Choroid plexus epithelial cell (primary cell): ENCODE results near the gene ARMC9.

Source experiments
- DNase-seq: peaks from one replicate; pipeline ENCODE4 v3.0.0-alpha.2; 2010; ENCODE audit warnings: low read depth
- H3K4me3 ChIP-seq: 2 replicates; pipeline ENCODE4 v1.5.1; 2011; ENCODE audit warnings: low read depth, mild to moderate bottlenecking, control low read depth, low read length, moderate library complexity
- CTCF ChIP-seq: conservative IDR thresholded peaks from 2 replicates; pipeline ENCODE4 v1.5.1; 2011; ENCODE audit warnings: low read depth, mild to moderate bottlenecking, control low read depth, inconsistent platforms, low read length, moderate library complexity

The ARMC9 gene

GRCh38 chr2:231337807-231338759, 139.7 kb downstream of the ARMC9 start:
- TF ChIP-seq CTCF, result no peak
- no peak for DNase-seq

GRCh38 chr2:231339316-231339715, 140.9 kb downstream of the ARMC9 start:
- no peak overlapping the region for H3K4me3 ChIP-seq
- no peak for DNase-seq
- no peak for TF ChIP-seq CTCF

More at GRCh38 chr2:231337807-231338759, 139.7 kb downstream of the ARMC9 start:
- no peak overlapping the region for H3K4me3 ChIP-seq

- no peak for DNase-seq
- TF ChIP-seq CTCF, result no peak
- no peak overlapping the region for H3K4me3 ChIP-seq
Observed at GRCh38 chr2:231341100-231341499, 142.7 kb downstream of the ARMC9 start.

- no peak for TF ChIP-seq CTCF
- no peak for DNase-seq
- no peak overlapping the region for H3K4me3 ChIP-seq
Observed at GRCh38 chr2:231342061-231342711, 143.8 kb downstream of the ARMC9 start.

GRCh38 chr2:231343006-231343710, 144.7 kb downstream of the ARMC9 start:
- DNase-seq, result no peak

GRCh38 chr2:231343988-231344387, 145.6 kb downstream of the ARMC9 start:
- no peak for TF ChIP-seq CTCF
- H3K4me3 ChIP-seq, result no peak overlapping the region
- DNase-seq, result no peak

More at GRCh38 chr2:231343006-231343710, 144.7 kb downstream of the ARMC9 start:
- H3K4me3 ChIP-seq, result no peak overlapping the region
- no peak for TF ChIP-seq CTCF
